A673 (cell line): ENCODE data around the gene ATP5ME. TPM values are rescaled to one million over a fixed set of nuclear protein-coding genes. Genes with fewer than 3 reads are reported as not detected.
A peak's percentile ranks its signal among the peaks of the same experiment; 100 is the strongest.

Experiments used
- BruUV-seq: library from RNA; stranded (reverse); fragments of 400-500 nt; replicated peaks from 2 replicates; lab custom pipeline; 2021; lab: Mats Ljungman, UMichigan
- CTCF ChIA-PET: fragments of 300-600 bp; sonication (Branson Sonifier 250); formaldehyde crosslinking; loops from one replicate; lab custom pipeline; 2022; ENCODE audit warnings: antibody characterized with exemption; lab: Charles Lee
- POLR2A ChIA-PET: fragments of 300-600 bp; sonication (Branson Sonifier 250); formaldehyde crosslinking; loops from one replicate; lab custom pipeline; 2022; ENCODE audit warnings: antibody characterized with exemption; ENCODE audit not compliant: low non-redundant PET; lab: Charles Lee
- DNase-seq: peaks from one replicate; pipeline ENCODE4 v3.0.0-alpha.2; 2015; ENCODE audit warnings: low spot score
- H3K27ac ChIP-seq: fragments of 200-600 bp; sonication (generic); 2 replicates; pipeline ENCODE4 v1.5.1; 2016; ENCODE audit warnings: mixed run types, low read depth, mild to moderate bottlenecking, mixed read lengths, antibody characterized with exemption, low read length; ENCODE audit not compliant: poor library complexity, severe bottlenecking
- H3K27me3 ChIP-seq: fragments of 200-600 bp; sonication (generic); replicated peaks from 2 replicates; pipeline ENCODE4 v1.6.1; 2017; ENCODE audit warnings: mixed run types, low read depth, mild to moderate bottlenecking, mixed read lengths, antibody characterized with exemption, low read length; ENCODE audit not compliant: insufficient read depth, poor library complexity
- H3K36me3 ChIP-seq: fragments of 200-600 bp; sonication (generic); 2 replicates; pipeline ENCODE4 v1.6.1; 2016; ENCODE audit warnings: mixed run types, mild to moderate bottlenecking, mixed read lengths, antibody characterized with exemption, low read length; ENCODE audit not compliant: insufficient read depth, poor library complexity, severe bottlenecking
- H3K4me1 ChIP-seq: fragments of 200-600 bp; sonication (generic); 2 replicates; pipeline ENCODE4 v1.6.1; 2017; ENCODE audit warnings: mixed run types, mild to moderate bottlenecking, mixed read lengths, antibody characterized with exemption, low read length; ENCODE audit not compliant: insufficient read depth, poor library complexity, severe bottlenecking
- H3K4me3 ChIP-seq: fragments of 200-600 bp; sonication (generic); 2 replicates; pipeline ENCODE4 v1.5.1; 2016; ENCODE audit warnings: low read depth, mixed run types, mild to moderate bottlenecking, mixed read lengths, low read length; ENCODE audit not compliant: poor library complexity, severe bottlenecking
- H3K9me3 ChIP-seq: fragments of 200-600 bp; sonication (generic); 2 replicates; pipeline ENCODE4 v1.6.1; 2016; ENCODE audit warnings: mixed run types, low read depth, mild to moderate bottlenecking, mixed read lengths, antibody characterized with exemption, low read length; ENCODE audit not compliant: poor library complexity, severe bottlenecking
- EZH2 ChIP-seq: fragments of 200-600 bp; sonication (generic); IDR thresholded peaks from 2 replicates; pipeline ENCODE4 v1.6.1; 2017; ENCODE audit warnings: borderline replicate concordance, low read depth, mild to moderate bottlenecking, mixed read lengths, antibody characterized with exemption, low read length; ENCODE audit not compliant: poor library complexity, severe bottlenecking
- intact Hi-C: fragments of 100-400 bp; cut with micrococcal nuclease; formaldehyde crosslinking; loops from one replicate; pipeline ENCODE4 v1.10.0; 2022; ENCODE audit not compliant: unreplicated experiment
- total RNA-seq: library from RNA; stranded (reverse); gene quantifications from 2 replicates; pipeline ENCODE4 v1.2.3, GENCODE V29; 2021
- TF ChIP-seq, protein P1 (sequence below): fragments of 300-800, 200-600 bp; sonication (generic); conservative IDR thresholded peaks from 2 replicates; pipeline ENCODE4 v1.5.1; 2017; ENCODE audit warnings: low read depth, mild to moderate bottlenecking, antibody characterized with exemption, low read length, moderate library complexity, mixed read lengths

ATP5ME gene
- total RNA-seq, 1 experiment from 2014 or later = 383 TPM

DNA sequence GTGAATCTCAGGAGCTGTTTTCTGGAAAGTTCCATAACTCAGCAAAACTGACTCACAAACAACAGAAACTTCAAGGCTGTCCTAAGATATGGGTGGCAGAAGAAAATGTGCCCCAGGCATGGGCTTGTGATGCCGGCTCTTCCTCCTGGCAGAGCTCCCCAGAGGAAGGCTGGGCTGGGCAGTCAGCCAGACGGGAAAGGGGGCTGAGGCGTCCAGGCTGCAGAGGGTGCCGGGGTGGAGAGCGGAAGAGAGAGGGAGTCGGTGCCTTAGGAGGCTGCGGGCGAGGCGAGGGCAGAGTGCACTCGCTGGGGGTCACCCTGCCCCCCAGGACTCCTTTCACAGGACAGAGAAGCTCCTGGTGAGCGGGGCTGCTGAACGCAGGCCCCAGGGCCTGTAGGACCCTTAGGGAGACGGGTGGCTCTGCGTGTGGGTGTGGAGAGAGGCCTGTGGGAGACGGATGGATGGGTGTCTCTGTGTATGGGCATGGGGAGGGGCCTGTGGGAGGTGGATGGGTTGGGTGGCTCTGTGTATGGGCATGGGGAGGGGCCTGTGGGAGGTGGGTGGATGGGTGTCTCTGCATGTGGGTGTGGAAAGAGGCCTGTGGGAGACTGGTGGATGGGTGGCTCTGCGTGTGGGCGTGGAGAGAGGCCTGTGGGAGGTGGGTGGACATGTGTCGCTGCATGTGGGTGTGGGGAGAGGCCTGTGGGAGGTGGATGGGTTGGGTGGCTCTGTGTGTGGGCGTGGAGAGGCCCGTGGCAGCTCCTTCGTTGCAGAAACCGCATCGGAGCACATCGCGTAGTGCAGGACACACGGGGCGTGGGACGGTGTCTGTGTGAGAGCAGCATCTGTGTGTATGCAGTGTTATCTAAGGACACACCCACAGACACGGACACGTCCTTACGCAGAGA, 47.4 kb upstream of the ATP5ME start:
- peak; percentile 81 for DNase-seq
- ChIA-PET POLR2A (no interaction called here), CTCF (no interaction called here)
- Histone ChIP-seq H3K4me3 (no peak overlapping the region), H3K36me3 (peaks cover 6% of the 10 kb centered on the region), H3K27me3 (no peaks in the 10 kb centered on the region), H3K27ac (peak overlapping the region; percentile 59), H3K9me3 (no peaks in the 10 kb centered on the region), H3K4me1 (peaks cover 12% of the 10 kb centered on the region)
- intact Hi-C loops = no loop called here
- TF ChIP-seq, protein P1, sequence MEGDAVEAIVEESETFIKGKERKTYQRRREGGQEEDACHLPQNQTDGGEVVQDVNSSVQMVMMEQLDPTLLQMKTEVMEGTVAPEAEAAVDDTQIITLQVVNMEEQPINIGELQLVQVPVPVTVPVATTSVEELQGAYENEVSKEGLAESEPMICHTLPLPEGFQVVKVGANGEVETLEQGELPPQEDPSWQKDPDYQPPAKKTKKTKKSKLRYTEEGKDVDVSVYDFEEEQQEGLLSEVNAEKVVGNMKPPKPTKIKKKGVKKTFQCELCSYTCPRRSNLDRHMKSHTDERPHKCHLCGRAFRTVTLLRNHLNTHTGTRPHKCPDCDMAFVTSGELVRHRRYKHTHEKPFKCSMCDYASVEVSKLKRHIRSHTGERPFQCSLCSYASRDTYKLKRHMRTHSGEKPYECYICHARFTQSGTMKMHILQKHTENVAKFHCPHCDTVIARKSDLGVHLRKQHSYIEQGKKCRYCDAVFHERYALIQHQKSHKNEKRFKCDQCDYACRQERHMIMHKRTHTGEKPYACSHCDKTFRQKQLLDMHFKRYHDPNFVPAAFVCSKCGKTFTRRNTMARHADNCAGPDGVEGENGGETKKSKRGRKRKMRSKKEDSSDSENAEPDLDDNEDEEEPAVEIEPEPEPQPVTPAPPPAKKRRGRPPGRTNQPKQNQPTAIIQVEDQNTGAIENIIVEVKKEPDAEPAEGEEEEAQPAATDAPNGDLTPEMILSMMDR = no peak
- TF ChIP-seq EZH2 = no peak
- BruUV-seq = no TSS peak

DNA sequence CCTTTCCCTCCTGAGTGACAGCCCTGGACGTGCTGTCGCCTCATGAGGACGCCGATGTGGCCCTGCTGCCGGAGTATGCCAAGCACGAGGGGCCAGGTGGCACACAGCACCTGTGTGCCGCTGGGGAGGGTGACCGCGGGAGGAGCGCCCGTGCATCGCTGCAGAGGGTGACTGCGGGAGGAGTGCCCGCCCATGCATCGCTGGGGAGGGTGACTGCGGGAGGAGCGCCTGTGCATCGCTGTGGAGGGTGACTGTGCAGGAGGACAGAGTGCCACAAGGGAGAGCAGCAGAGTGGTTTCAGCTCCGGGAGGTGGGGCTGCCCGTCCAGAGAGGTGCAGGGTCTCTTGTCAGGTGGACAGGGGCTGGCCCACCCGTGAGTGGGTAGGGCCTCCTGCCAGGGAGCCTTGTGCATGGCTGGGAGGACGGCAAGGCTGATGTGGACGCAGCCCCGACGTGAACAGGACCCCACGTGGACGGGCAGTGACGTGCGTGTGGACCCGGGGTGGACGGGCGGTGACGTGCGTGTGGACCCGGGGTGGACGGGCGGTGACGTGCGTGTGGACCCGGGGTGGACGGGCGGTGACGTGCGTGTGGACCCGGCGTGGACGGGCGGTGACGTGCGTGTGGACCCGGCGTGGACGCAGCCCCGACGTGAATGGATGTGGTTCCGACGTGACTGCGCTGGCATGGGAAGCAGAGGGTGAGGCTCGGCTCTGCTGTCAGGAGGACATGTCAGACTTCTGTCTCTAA, 46.2 kb upstream of the ATP5ME start:
- Histone ChIP-seq H3K27me3 (no peaks in the 10 kb centered on the region), H3K9me3 (no peaks in the 10 kb centered on the region), H3K36me3 (peaks cover 6% of the 10 kb centered on the region), H3K4me1 (peaks cover 12% of the 10 kb centered on the region), H3K27ac (peak overlapping the region; percentile 59), H3K4me3 (no peak overlapping the region)
- ChIA-PET CTCF (no interaction called here), POLR2A (no interaction called here)
- intact Hi-C loops = no loop called here
- no peak for TF ChIP-seq EZH2
- TF ChIP-seq, protein P1 = no peak
- BruUV-seq = no TSS peak
- DNase-seq = no peak

DNA sequence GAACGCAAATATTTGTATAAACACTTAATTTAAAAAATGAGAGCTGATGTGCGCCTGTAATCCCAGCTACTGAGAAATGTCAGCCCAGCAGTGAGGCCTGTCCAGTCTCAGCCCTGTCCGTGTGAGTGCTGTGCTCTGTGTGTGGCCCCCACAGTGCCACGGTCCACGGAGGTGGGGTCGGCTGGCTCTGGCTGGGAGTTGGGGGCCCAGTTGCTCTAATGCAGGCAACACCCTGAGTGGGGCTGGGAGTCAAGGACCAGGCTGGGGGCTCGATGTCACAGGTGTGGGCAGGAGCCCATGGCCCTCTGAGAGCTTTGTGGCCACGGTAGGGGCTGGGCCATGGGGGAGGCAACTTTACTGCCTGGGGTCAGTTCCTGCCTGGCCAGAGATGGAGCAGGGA, 44.4 kb upstream of the ATP5ME start:
- no peaks in the 10 kb centered on the region for H3K27me3 ChIP-seq
- no TSS peak for BruUV-seq
- CTCF ChIA-PET = no interaction called here

More for the DNA sequence above, 44.4 kb upstream of the ATP5ME start:
- Histone ChIP-seq H3K4me1 (peaks cover 12% of the 10 kb centered on the region), H3K27ac (no peak overlapping the region), H3K4me3 (no peak overlapping the region), H3K9me3 (no peaks in the 10 kb centered on the region), H3K36me3 (peaks cover 6% of the 10 kb centered on the region)
- TF ChIP-seq, protein P1 = no peak
- TF ChIP-seq EZH2 = no peak
- DNase-seq = no peak
- intact Hi-C loops = no loop called here
- POLR2A ChIA-PET = no interaction called here
